C4-2B (cell line): ENCODE measurements around the gene HOXA13.

Source experiments
- H3K27ac ChIP-seq: fragments of 450-650 bp; 2 replicates; pipeline ENCODE4 v1.5.1; 2017
- CTCF ChIP-seq: fragments of 450-650 bp; conservative IDR thresholded peaks from 2 replicates; pipeline ENCODE4 v1.5.1; 2017; ENCODE audit warnings: mild to moderate bottlenecking
- ZFX ChIP-seq: fragments of 450-650 bp; IDR thresholded peaks from 2 replicates; pipeline ENCODE4 v1.6.1; 2017

The HOXA13 gene

GRCh38 chr7:27203365-27203953 is 3.6 kb upstream of the HOXA13 start:
- no peak for TF ChIP-seq CTCF
- no peak for TF ChIP-seq ZFX
- H3K27ac ChIP-seq, result no peak overlapping the region

- TF ChIP-seq ZFX (no peak), CTCF (no peak)
- H3K27ac ChIP-seq, result no peak overlapping the region
Observed at GRCh38 chr7:27202862-27203134, 2.9 kb upstream of the HOXA13 start.

- TF ChIP-seq ZFX (no peak), CTCF (no peak)
- H3K27ac ChIP-seq, result no peak overlapping the region
Observed at GRCh38 chr7:27202018-27202861, 2.3 kb upstream of the HOXA13 start.

- TF ChIP-seq CTCF, result no peak
- TF ChIP-seq ZFX, result no peak
- H3K27ac ChIP-seq, result no peak overlapping the region
Observed at GRCh38 chr7:27201580-27202017, 1.7 kb upstream of the HOXA13 start.

DNA sequence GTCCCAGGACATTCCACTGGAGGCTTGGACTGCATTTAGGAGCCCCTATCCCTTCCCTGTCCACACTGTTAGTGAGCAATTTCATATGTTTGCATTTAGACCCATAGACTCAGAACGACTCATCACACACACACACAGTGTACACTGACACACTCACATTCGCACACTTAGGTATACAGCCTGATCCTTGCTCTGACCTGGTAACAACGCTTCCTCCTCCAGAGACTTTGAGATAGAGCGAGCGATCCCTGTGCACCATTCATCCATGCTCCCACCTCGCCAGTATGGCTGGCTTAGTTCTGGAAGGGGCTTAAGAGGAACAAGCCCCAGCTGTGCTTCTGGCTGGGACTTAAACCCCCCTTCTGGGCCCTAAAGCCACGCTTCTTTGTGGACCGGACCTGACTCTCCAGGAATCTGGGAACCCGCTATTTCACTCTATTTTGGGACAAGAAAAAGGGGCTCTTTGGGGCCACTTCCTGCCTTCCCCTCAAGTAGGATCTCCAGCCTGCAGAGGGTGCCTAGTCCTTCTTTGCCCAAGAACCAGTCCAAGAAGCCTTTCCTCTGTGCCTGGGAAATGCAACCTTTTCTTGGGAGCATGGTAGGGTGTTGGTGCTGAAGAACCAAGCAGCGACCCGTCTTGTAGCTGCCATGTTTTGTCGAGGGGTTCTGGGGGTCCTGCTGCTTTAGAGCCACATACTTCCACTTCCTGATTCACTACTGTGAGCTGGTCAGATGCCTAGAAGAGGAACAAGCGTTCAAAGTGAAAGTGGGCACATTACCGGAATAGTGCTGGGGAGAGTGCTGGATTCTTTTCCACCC is 1.1 kb upstream of the HOXA13 start:
- H3K27ac ChIP-seq, result no peak overlapping the region
- no peak for TF ChIP-seq ZFX
- TF ChIP-seq CTCF, result no peak

DNA sequence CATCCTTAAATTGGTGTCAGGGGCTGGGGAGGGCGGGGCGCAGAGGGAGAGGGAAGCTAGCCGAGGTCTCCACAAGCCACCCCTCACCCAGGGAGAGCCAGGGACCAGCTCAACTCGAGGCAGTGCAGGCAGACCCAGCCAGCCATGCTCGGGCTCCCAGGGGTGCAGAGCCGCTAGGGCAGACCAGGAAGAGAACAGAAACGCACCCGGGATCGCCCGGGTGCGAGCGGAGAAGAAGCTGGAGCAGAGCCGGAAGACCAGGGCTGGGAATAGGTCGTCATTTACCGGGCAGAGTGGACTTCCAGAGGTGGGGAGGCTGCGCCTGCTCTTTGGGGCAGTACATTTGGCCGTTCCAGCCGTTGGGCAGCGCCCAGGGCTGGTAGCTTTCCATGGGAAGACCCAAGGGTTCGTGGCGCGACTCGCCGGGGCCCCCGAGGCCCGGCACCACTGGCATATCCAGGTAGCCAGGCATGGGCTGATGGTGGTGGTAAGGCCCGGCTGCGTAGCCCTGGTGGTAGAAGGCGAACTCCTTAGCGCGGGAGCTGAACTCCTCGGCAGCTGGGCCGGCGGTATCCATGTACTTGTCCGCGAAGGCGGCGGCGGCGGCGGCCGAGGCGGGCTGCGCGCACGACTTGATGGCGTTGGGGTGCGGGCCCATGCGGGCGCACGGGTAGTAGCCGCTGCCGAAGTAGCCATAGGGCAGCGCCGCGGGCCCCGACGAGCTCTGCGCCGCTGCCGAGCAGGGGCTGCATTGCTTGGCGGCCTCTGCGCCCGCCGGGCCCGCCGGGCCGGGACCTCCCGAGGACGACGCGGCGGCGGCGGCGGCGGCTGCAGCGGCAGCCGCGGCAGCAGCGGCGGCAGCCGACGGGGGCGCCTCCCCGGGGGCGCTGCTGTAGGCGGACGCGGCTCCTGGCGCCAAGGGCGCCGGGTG is 755 bp downstream of the HOXA13 start:
- H3K27ac ChIP-seq, result peak overlapping the region; percentile 29; the same call in 1 of the 2 replicates
- no peak for TF ChIP-seq ZFX
- no peak for TF ChIP-seq CTCF
